Effector memory CD4-positive, alpha-beta T cell (primary cell): ENCODE measurements around the gene ARHGAP26.

Experiments used
- DNase-seq, 3 donors: peaks; one replicate each; pipeline ENCODE4 v3.0.0-alpha.2; 2020
- H3K27ac ChIP-seq: 2 replicates; pipeline ENCODE4 v1.7.0; 2013; ENCODE audit warnings: mild to moderate bottlenecking, low read length, moderate library complexity; ENCODE audit not compliant: insufficient read depth, poor library complexity, severe bottlenecking
- H3K27me3 ChIP-seq: replicated peaks from 2 replicates; pipeline ENCODE4 v1.7.0; 2013; ENCODE audit warnings: mild to moderate bottlenecking, low read length; ENCODE audit not compliant: insufficient read depth, control insufficient read depth, poor library complexity, severe bottlenecking
- H3K36me3 ChIP-seq: 2 replicates; pipeline ENCODE4 v1.7.0; 2013; ENCODE audit warnings: mild to moderate bottlenecking, low read length, moderate library complexity; ENCODE audit not compliant: control insufficient read depth, insufficient read depth
- H3K4me1 ChIP-seq: 2 replicates; pipeline ENCODE4 v1.7.0; 2013; ENCODE audit warnings: low read length, mild to moderate bottlenecking; ENCODE audit not compliant: control insufficient read depth, insufficient read depth, poor library complexity, severe bottlenecking
- H3K4me3 ChIP-seq: 2 replicates; pipeline ENCODE4 v1.7.0; 2013; ENCODE audit warnings: low read length, low read depth, mild to moderate bottlenecking; ENCODE audit not compliant: insufficient read depth, poor library complexity, severe bottlenecking
- H3K9me3 ChIP-seq: 2 replicates; pipeline ENCODE4 v1.7.0; 2013; ENCODE audit warnings: mild to moderate bottlenecking, low read length, moderate library complexity; ENCODE audit not compliant: control insufficient read depth

The ARHGAP26 gene

GRCh38 chr5:142784401-142784955 is 14.3 kb downstream of the ARHGAP26 start:
- Histone ChIP-seq H3K27ac (no peak overlapping the region), H3K36me3 (no peaks in the 10 kb centered on the region), H3K4me3 (no peak overlapping the region), H3K9me3 (no peaks in the 10 kb centered on the region), H3K27me3 (no peaks in the 10 kb centered on the region), H3K4me1 (no peaks in the 10 kb centered on the region)
- no peak for DNase-seq

GRCh38 chr5:142785206-142785605 is 15.0 kb downstream of the ARHGAP26 start:
- DNase-seq = no peak
- H3K4me3 ChIP-seq = no peak overlapping the region
- no peaks in the 10 kb centered on the region for H3K4me1 ChIP-seq
- no peak overlapping the region for H3K27ac ChIP-seq
- no peaks in the 10 kb centered on the region for H3K27me3 ChIP-seq
- H3K36me3 ChIP-seq = no peaks in the 10 kb centered on the region
- no peaks in the 10 kb centered on the region for H3K9me3 ChIP-seq

- H3K36me3 ChIP-seq = no peaks in the 10 kb centered on the region
- no peaks in the 10 kb centered on the region for H3K27me3 ChIP-seq
- H3K9me3 ChIP-seq = no peaks in the 10 kb centered on the region
- DNase-seq = no peak
- H3K4me1 ChIP-seq = no peaks in the 10 kb centered on the region
- H3K27ac ChIP-seq = no peak overlapping the region
- no peak overlapping the region for H3K4me3 ChIP-seq
Measured at GRCh38 chr5:142789206-142789605, 19.0 kb downstream of the ARHGAP26 start.

DNA sequence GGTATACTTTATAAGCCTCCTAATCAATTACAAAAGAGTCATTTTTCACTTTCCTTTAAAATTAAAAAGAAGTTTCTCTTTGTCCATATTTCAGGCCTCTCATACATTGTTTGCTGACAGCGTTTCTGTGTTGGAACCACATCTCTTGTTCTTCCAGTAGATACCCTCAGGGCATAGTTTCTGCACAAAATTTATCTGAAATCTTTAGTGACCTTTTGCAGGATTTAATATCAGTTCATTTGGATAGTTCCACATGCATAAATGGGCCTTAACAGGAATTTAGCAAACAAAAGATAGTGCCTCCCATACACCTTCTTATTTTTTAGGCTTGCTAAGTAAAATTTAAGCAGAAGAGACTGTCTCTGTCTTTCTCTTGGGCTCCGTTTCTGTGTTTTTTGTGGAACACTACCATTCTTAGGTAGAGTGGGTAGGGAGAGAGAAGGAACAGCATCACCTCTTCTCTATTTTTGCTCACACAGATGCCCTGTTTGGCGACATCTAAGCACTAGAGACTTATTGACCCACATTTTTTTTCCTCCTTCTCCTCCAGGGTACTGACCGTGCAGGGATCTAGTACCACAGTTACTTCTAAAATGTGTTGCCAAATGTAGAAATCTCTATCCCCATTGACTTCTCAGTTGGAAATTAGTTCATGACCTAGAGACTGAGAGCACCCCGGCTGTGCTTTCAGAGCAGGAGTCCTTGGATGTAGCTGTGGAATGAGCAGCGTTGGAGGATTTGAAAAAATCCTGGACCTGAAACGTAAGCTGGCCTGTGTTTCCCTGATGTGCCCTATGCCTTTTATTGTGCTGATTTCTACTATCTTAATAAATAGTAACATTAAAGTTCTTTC is 22.1 kb downstream of the ARHGAP26 start:
- Histone ChIP-seq H3K27me3 (no peaks in the 10 kb centered on the region), H3K9me3 (no peaks in the 10 kb centered on the region), H3K36me3 (no peaks in the 10 kb centered on the region), H3K4me3 (no peak overlapping the region), H3K4me1 (no peaks in the 10 kb centered on the region), H3K27ac (no peak overlapping the region)
- no peak for DNase-seq

GRCh38 chr5:142792865-142793232 is 22.7 kb downstream of the ARHGAP26 start:
- Histone ChIP-seq H3K4me1 (no peaks in the 10 kb centered on the region), H3K36me3 (no peaks in the 10 kb centered on the region), H3K4me3 (no peak overlapping the region), H3K27ac (no peak overlapping the region), H3K27me3 (no peaks in the 10 kb centered on the region), H3K9me3 (no peaks in the 10 kb centered on the region)
- DNase-seq = no peak

DNA sequence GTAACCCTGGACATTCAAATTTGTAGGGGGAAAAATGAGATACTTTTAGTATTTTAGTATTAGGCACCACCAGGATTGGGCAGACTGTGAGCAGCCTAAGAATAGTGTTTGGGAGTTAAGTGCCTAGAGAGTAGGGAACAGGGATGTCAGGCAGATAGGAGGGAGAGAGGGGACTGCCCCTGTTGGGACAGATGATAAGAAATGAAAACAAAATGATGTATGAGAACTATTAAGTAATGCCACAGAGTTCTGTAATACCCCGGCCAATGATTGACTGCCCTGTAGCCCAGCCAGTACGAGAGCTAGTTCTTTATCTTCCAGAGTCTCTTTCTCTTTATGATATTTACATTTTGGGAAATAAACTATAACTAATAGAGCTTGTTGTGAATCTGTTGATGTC is 24.4 kb downstream of the ARHGAP26 start:
- no peak for DNase-seq
- Histone ChIP-seq H3K27ac (no peak overlapping the region), H3K9me3 (no peaks in the 10 kb centered on the region), H3K4me3 (no peak overlapping the region), H3K4me1 (no peaks in the 10 kb centered on the region), H3K36me3 (no peaks in the 10 kb centered on the region), H3K27me3 (no peaks in the 10 kb centered on the region)

GRCh38 chr5:142795251-142795650 is 25.1 kb downstream of the ARHGAP26 start:
- H3K9me3 ChIP-seq = no peaks in the 10 kb centered on the region
- no peak overlapping the region for H3K4me3 ChIP-seq
- DNase-seq = no peak
- no peaks in the 10 kb centered on the region for H3K36me3 ChIP-seq
- peaks cover 4% of the 10 kb centered on the region for H3K4me1 ChIP-seq
- H3K27me3 ChIP-seq = no peaks in the 10 kb centered on the region
- no peak overlapping the region for H3K27ac ChIP-seq

DNA sequence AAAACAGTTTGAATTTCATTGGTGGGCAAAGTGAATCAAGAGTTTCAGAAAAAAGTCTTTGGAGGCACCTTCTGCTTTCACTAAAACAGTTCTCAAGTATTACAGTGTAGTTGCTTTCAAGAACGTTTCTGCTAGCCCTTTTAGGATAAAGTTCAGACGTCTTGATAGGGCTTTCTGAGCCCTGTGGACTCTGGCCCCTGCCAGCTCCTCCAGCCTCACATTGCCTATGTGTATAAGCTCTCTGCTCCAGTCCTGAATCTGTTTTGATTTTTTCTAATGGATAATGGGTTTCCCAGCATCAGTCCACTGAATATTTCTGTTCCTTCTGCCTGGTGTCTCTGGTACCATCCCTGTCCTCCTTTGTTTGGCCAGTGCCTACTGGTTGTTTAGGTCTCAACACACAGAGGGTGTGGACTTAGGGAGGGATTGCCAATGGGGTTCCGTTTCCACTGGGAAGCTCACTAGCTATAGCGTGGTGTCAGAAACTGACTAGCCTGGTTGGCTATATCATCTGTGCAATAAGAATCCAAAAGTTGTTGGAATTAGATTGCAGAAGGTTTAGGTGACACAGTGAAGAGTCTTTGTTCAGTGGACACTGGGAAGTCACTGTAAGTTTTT is 26.4 kb downstream of the ARHGAP26 start:
- Histone ChIP-seq H3K4me1 (peaks cover 9% of the 10 kb centered on the region), H3K36me3 (no peaks in the 10 kb centered on the region), H3K27me3 (no peaks in the 10 kb centered on the region), H3K27ac (no peak overlapping the region), H3K4me3 (no peak overlapping the region), H3K9me3 (no peaks in the 10 kb centered on the region)
- no peak for DNase-seq

GRCh38 chr5:142797420-142797819 is 27.2 kb downstream of the ARHGAP26 start:
- H3K9me3 ChIP-seq = no peaks in the 10 kb centered on the region
- no peak for DNase-seq
- H3K27ac ChIP-seq = no peak overlapping the region
- H3K4me3 ChIP-seq = no peak overlapping the region
- H3K4me1 ChIP-seq = peaks cover 9% of the 10 kb centered on the region
- no peaks in the 10 kb centered on the region for H3K27me3 ChIP-seq
- H3K36me3 ChIP-seq = no peaks in the 10 kb centered on the region

GRCh38 chr5:142798099-142798770 is 28.1 kb downstream of the ARHGAP26 start:
- Histone ChIP-seq H3K4me3 (no peak overlapping the region), H3K4me1 (peaks cover 9% of the 10 kb centered on the region), H3K27ac (peak overlapping the region; percentile 38), H3K9me3 (no peaks in the 10 kb centered on the region), H3K27me3 (no peaks in the 10 kb centered on the region), H3K36me3 (no peaks in the 10 kb centered on the region)
- DNase-seq = no peak
